GM19467 (cell line): ENCODE measurements around the gene C14orf132.

Experiments used
- ATAC-seq: cut with Tn5 transposase; IDR thresholded peaks from one replicate; pipeline ENCODE4 v1.9.1; 2021; ENCODE audit warnings: mild to moderate bottlenecking, moderate library complexity; ENCODE audit not compliant: unreplicated experiment

The C14orf132 gene

DNA sequence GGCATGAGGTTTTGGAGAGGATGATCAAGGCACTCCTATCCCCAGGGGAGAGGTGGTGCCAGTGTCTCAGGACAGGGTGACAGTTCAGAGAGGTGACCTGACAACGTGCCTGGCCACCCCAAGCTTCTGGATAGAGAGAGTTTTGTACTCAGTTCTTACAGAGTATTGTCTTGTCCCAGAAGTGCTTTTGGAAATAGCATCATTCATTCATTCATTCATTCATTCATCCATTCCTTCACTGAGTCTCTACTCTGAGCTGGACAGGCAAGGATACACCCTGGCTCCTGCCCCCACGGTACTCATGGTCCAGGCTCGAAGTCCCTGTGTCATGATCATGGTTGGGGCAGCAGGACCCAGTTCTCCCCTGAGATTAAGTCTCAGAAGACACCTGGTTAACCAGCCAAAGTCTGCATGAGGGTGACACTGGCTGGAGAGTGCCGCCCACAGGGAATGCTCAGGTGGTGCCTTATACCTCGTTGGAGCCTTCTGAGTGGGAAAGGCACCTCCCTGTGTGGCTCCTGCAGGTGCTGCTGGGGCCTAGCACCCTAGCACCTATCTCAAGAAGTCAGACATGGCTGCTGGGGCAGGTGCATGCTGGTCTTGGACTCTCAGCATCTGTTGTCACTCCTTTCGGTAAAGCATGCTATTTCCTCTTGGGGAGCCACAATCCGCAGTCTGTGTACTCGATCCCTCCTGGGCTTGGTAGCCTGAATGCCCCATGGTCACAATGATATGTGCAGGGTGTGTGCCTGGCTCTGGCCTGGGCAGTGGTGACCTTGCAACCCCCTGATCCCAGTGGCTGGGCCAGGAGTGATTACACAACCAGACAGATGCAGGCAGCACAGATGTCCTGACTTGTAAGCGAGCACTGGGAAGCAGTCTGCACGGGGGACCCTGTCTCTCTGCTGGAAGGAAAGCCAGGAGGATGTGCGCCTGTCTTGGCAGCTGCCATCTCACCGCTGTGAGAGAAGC is 57.8 kb downstream of the C14orf132 start:
- ATAC-seq: no peak

DNA sequence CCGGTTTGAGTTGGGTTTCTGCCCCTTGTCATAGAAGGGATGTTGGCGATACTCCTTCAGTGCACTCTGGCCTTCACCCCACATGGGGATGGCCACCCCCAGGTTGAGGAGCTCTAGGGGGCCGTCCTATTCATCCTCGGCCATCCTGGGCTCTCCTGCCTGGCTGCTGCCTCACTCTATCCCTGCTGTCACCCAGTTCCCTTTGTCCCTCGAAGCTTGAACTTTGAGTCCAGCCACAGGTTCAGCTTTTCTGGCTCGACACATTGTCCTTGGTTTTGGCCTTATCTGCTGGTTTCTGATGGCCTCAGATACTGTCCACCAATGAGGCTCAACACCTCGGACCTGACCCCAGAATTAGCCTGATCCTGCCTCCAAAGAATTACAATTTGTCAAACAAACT is 58.6 kb downstream of the C14orf132 start:
- no peak for ATAC-seq

DNA sequence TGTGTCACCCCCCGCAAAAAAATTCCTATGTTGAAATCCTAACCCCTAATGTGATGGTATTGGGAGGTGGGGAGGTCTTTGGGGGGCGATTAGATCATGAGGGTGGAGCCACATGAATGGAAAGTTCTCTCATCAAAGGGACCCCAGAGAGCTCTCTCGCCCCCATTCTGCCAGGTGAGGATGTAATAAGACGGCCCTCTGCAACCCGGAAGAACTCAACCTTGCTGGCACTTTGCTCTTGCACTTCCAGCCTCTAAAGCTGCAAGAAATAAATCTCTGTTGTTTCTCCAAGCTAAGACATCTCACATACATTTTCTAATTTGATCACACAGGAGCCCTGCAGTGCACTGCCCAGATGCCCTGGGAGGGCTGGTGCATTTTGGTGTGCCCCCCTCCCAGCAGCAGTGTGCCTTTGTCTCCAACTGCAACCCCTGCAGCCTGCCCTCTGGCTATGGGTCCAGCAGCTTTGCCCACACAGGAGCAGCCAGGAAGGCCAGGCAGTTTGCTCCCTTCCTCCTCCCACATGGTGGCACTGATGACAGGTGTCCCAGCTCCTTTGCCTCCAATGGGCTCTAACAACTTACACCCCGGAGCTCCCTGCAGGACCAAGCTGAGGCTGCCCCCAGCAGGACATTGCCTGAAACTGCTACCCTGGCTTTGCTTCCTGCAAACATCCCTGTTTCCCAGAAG is 59.3 kb downstream of the C14orf132 start:
- no peak for ATAC-seq

DNA sequence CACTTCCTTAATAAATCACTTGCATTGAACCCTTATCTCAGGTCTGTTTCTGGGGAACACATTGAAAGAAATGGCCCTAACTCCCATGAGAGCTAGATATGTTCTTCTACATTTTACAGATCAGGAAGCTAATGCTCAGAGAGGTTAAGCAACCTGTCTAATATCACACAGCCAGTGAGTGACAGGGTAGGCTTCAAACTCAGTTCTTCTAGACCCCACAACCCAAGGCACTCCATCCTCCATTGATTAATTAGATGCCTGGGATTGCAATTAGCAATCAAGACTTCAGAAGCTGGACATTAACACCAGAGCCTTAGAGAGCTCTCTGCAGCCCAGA is 59.8 kb downstream of the C14orf132 start:
- ATAC-seq: no peak

DNA sequence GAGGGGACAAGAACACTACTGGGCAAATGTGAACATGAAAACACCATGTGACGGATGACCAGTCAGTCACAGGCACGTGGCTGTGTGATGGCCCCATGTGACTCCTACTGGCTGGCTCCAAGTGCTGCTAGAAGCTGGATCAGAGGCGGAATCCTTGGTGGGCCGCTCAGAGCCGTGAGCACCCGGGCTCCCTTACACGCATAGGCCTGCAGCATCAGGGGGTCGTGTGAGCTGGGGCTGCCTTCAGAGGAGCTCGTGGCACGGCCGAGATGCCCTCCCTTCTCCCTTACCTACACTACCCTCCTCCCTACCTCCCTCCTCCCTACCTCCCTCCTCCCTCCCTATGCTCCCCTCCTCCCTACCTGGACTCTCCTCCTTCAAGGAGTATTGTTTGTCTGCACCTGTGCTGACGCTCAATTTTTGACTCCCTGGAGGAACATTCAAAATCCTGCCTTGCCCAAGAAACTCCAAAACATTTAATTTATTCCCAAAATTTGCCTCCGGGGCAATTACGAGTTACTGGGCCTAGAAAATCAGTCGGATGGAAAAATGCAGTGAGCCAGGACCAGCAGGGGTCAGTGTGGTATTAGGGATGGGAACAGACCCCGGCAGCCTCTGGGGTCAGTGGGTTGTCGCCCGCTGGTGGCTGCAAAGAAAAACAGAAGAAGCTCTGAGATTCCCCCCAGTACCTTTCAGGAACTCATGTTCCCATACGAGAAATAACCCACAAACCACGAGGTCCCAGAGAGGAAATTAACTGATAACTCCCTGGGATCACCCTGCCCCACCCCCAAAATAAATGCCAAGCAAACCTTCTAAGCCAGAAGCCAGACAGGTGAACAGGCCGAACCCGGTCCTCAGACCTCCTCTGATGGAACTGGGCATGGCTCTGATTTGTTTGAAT is 61.3 kb downstream of the C14orf132 start:
- no peak for ATAC-seq

DNA sequence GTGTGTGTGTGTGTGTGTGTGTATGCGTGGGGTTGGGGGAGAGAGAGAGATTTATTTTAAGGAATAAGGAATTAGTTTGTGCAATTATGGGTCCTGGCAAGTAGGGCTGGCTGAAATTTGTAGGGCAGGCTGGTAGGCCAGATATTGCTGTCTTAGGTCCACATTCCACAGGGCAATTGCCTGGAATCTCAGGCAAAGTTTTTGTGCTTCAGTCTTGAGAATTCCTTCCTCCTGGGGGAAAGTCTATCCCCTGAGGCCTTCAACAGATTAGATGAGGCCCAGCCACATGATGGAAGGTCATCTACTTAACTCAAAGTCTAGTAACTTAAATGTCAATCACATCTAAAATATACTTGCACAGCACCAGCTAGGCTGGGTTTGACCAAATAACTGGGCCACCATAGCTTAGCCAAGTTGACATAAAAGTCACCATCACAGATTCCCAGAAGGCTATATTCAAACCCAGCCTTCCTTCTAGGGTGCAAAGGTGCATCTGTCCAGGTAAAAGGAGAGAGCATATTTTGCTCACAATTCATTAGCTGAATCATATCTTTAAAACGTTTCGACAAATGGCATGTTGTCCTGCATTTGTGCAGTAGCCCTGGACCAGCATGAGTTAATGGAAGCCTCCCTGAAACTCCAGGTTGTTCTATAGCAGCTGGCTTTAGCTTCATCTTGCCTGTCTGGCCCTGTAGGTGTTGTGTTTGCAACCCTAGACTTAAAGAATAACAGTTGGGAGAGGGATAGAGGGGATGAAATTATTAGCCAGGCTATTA is 63.1 kb downstream of the C14orf132 start:
- no peak for ATAC-seq

DNA sequence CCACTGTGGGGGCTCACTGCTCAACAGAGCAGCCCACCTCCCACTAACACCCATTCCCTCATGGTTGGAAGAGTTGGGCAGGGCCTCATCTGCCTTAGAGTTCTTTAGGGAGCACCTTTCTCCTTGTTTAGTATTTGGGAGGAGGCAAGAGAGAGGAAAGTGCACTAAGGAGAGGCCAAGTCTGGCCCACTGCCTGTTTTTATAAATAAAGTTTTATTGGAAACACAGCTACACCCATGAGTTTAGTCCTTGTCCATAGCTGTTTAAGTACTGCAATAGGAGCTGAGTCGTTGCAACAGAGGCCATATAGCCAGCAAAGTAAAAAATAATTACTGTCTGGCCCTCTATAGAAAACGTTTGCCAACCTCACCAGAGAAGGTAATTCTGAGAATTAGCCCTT is 63.9 kb downstream of the C14orf132 start:
- ATAC-seq: no peak

DNA sequence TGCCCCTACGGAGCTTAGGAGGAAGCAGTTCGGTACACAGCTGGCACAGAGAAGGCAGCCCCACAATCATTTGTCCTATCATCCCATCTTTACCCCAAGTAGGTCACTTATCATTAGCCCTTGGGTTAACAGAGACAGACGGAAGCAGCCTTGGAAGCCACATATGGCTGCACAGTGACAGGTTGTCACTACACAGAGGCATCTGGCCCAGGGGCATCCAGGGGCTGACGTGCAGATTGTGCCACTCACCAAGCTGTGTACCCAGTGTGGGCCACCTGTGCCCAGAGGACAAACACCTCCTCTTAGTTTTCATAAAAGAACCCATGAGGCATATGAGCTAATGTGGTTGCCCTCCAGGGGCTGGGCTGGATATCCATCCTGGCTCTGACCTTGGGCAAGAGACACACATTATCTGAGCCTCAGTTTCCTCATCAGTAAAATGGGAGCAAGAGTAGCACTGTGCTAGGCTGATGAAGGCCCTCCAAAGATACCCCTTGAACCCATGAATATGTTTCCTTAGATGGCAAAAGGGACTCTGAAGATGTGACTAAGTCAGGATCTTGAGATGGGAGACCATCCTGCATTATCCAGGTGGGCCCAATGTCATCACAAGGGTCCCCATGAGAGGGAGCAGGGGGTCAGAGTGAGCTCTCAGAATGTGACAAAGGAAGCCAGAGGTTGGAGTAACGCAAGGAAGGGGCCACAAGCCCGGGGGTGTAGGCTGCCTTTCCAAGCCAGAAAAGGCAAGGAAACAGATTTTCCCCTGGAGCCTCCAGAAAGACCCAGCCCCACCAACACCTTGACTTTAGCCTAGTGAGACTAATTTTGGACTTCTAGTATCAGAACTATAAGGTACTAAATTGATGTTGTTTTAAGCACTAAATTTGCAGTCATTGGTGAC is 64.6 kb downstream of the C14orf132 start:
- ATAC-seq: no peak

DNA sequence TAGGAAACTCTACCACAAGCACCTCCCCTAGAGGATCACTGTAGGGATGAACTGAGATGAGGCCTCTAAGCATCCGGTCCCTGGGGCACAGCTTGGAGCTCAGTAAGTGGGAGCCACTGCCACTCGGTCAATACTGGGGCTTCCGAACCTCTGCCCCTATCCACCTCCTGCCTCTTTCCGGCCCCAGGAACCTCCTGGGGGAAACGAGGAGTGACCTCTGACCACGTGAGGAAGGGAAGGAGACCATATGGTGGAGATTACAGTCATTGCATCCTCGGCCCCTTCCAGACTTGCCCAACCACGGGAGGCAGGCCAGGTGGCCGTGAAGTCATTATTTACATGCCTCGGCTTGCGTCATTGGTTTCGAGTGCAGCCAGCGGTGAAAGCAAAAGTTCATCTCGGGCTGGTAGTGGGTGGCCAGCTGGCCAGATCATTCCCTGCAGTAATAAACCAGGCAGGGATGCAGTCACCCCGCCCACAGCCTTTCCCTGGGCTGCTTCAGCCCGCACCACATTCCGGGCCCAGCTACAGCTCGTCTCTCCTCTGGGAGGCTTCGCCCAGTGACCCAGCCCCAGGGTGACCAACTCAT is 65.4 kb downstream of the C14orf132 start:
- ATAC-seq: no peak

DNA sequence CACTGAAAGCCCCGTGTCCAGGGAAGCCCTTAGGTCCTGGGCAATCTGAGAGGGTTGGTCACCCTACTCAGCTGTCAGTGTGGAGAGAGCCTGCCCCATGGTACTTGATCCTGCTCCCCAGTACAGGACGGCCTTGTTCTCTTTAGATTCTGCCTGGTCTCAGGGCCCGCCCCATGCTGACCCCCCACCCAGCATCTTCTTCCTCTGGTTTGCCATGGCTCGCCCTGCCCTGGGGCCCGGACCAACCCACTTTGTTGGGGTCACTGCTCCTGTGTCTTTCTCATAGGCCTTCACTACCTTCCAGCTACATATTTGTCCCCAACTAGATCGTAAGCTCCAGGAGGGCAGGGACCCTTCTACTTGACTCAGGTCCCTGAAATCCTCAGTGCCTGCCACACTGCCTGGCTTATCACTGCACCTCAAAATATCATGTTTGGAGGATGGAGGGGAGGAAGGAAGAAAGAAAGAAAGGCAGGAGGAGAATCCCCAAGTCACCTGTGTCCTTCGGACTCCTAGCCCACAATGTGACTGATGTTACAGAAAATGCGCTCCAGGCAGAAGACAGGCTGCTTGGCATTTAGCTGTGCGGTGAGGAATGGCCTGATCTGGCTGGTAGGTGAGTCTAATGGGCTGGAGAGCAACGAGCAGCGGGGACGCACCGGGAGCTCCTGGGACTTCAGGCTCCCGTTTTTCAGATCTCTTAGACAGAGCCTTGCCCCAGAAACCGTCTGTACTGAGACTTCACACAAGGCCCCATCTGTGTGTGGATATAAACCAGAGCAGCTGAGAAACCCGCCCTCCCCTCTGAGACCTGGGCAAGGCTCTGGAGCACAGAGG is 66.1 kb downstream of the C14orf132 start:
- no peak for ATAC-seq

DNA sequence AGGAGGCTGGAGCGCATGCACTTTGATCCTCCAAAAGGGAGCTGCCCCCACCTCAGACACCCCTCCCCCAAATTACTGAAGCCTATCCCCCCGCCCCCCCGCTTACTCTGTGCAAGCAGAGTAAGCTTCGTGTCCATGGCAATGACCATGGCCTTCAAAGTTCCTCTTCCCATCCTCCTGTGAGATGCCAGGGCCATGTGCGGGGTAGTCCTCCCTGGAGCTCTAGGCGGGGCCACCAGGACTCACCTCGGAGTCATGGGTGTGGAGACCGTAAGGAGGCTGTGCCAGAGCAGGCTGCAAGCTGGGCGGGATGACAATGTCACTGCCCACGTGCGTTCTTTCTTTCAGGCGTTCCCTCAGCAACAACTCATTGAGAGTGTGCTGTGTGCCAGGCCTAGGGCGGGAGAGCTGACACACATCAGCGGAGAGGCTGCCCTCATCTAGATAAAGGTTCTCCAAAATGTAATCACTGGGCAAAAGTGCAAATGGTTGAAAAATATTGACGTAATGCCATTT is 66.8 kb downstream of the C14orf132 start:
- ATAC-seq: no peak

DNA sequence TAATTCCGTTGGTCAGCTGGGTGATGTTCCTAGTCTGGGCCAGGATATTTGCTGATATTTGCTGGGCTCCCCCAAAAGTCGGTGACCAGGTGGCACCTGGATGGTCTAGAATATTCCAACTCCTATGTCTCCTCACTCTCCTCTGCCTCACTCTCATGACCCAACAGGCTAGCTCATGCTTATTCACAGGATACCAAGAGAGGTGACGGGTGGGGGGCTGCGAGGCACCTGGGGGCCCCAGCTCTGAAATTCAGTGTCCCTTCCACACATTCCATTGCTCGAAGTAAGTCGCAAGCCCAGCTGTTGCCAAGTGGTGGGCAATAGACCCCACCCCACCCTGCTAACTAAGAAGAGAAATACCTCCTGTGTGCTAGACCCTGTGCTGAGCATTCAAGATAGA is 67.7 kb downstream of the C14orf132 start:
- no peak for ATAC-seq

DNA sequence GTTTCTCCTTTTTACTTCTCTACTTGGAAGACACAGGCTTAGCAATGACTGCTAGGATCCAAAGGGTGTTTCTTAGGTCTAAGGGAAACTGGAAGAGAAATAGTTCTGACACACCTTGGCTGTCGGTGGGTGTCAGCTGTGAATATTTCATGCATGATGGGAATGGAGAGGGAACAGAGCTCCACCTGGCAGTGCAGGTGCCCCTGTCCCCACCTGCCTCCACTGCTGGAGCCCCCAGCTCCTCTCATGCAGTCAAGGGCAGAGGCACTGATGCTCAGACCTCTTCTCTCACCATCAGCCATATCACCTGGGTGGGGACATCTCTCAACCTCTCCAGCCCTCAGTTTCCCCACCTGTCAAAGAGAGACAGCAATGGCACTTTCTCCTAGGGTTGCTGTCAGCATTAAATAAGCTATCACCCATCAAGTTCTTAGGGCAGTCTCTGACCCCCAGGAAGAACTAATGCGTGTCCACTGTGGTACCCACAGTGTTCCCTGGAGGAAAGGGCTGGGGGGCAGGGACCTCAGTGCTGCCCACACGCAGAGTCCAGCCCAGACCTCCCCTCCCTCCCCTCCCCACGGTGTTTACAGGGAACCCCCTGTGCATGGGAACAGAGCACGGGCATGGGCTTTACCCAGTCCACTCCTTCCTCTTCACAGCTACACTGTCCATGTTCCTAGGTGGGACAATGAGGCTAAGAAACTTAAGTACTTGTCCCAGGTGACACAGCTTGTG is 69.1 kb downstream of the C14orf132 start:
- ATAC-seq: no peak

DNA sequence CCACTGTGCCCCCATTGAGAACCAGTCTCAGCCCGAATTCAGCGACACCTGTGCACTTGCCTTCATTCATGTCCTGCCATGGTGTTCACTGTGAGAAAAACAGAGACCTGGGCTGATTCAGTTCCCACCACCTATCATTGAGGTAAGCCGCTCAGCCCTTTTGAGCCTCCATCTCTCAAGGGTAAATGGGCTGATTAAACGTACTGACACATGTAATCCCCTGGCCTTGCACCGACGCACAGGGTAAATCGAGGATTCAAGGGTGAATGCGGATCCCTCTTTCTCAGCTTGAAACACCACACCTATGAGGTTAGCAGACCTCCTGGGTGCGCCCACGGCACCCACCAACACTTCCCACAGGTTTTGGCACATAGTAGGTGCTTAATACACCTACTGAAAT is 69.7 kb downstream of the C14orf132 start:
- ATAC-seq: no peak

DNA sequence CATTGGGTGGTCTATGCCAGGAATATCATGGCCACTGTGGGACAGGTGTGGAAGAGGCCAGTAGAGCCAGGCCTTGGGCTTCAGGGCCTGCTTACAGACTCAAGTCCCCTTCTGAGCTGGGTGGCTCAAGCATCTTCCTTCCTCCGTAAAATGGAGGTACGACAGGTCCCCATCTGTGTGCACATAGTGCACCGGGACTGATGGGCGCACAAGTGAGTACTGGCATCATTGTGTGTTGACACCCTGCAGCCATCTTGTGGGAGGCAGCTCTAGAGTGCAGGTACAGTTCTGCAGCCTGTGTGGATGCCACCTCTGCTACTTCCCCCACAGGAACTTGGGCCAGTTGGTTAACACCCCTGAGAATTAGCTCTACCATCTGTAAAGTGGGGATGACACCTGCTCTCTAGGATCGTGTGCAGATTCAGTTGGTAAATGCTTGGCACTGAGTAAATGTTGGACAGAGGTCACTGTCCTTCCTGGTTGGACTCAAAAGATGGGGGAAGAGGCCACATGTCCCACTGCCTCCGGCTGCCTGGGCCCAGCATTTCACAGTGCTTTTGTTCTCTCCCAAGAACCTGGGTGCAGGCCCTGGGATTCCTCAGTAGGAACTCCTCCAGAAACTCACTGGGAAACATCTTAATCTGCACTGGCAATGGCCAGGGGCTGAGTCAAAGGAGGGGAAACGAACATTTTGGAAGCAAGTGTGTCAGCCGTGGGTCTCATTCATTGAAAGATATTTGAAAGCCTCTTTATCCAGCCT is 70.6 kb downstream of the C14orf132 start:
- ATAC-seq: no peak

DNA sequence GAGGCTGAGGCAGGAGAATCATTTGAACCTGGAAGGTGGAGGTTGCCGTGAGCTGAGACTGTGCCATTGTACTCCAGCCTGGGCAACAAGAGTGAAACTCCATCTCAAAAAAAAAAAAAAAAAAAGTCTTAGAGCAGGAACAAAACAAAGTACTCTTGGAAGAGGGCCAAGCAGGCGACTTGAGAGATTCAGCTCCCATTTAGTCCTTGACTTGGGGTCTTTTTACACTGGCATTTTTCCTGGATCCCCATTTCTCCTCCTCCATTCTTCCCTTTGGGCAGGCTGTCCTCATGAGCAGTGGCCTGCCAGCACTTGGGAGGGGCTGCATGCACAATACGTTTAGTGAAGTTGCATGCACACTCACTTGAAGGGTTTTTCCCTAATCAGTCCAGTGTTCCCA is 72.9 kb downstream of the C14orf132 start:
- ATAC-seq: no peak

DNA sequence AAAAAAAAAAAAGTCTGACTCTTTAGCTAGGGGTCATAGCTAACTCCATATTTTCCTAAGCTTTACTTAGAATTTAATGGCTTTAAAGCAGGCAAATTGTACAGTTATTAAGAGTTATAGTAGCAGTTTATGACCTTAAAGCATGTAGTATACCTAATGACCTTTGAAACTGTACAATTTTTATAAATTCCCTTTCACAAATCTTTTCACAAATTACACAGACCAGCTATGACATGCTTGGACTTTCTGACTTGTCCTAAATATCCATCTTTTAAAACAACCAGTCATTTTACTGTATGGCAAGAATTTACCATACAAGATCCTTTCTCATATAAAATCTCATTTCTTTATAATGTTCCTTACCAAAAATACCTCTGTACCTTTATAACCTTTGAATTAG is 74.8 kb downstream of the C14orf132 start:
- ATAC-seq: no peak
